Endothelial cell of umbilical vein (primary cell): ENCODE measurements around the gene CRABP1. TPM values are rescaled to one million over a fixed set of nuclear protein-coding genes. Genes with fewer than 3 reads are reported as not detected.

ENCODE experiments used
- BruUV-seq: library from RNA; stranded (reverse); fragments of 400-500 nt; replicated peaks from 2 replicates; lab custom pipeline; 2021; lab: Mats Ljungman, UMichigan
- CTCF ChIA-PET: fragments of 300-600, 350-600 bp; sonication (Branson Sonifier 250); formaldehyde crosslinking; loops from one replicate; lab custom pipeline; 2021; ENCODE audit warnings: antibody characterized with exemption, inconsistent platforms; lab: Charles Lee
- POLR2A ChIA-PET: fragments of 300-600, 350-600 bp; sonication (Branson Sonifier 250); formaldehyde crosslinking; loops from one replicate; lab custom pipeline; 2021; ENCODE audit warnings: antibody characterized with exemption, inconsistent platforms; lab: Charles Lee
- DNase-seq: peaks from one replicate; pipeline ENCODE4 v3.0.0-alpha.2; 2011; ENCODE audit warnings: low read depth, low spot score
- FAIRE-seq: peaks from 2 replicates; lab custom pipeline; 2011; peaks lifted over from hg19 to GRCh38; lab: Jason Lieb, UNC
- H2AFZ ChIP-seq: 2 replicates; pipeline ENCODE4 v1.6.0; 2012; ENCODE audit warnings: low read depth, low read length, control low read depth, inconsistent platforms
- H3K27ac ChIP-seq: 2 replicates; pipeline ENCODE4 v1.5.1; 2011; ENCODE audit warnings: low read depth, mild to moderate bottlenecking, control low read depth, low read length, moderate library complexity; ENCODE audit not compliant: insufficient read depth
- H3K27me3 ChIP-seq, 2 experiments: 2 replicates each; pipeline versions ENCODE4 v1.6.0 to v1.6.1; 2011; ENCODE audit warnings: low read length in 2 of 2, mixed read lengths in 1 of 2; ENCODE audit not compliant: control insufficient read depth in 2 of 2, insufficient read depth in 2 of 2
- H3K36me3 ChIP-seq, 2 experiments: 2 replicates in 1 of 2; 3 replicates in 1 of 2; pipeline ENCODE4 v1.5.1; 2011; ENCODE audit warnings: low read length in 2 of 2, mild to moderate bottlenecking in 1 of 2, moderate library complexity in 1 of 2; ENCODE audit not compliant: control insufficient read depth in 2 of 2, insufficient read depth in 2 of 2; ENCODE audit errors: extremely low read depth in 1 of 2
- H3K4me1 ChIP-seq: 3 replicates; pipeline ENCODE4 v1.5.1; 2011; ENCODE audit warnings: mild to moderate bottlenecking, low read length; ENCODE audit not compliant: control insufficient read depth, insufficient read depth; ENCODE audit errors: extremely low read depth
- H3K4me2 ChIP-seq: 2 replicates; pipeline ENCODE4 v1.6.1; 2011; ENCODE audit warnings: low read length, control low read depth, mixed read lengths; ENCODE audit not compliant: insufficient read depth
- H3K4me3 ChIP-seq, 3 experiments: fragments of 200-600 bp in 1 of 3; sonication (generic), shearing (Covaris generic) in 1 of 3; replicated peaks in 1 of 3; 2 replicates each; pipeline ENCODE4 v1.5.1; 2011 to 2016; ENCODE audit warnings: control low read depth in 3 of 3, low read length in 3 of 3, mild to moderate bottlenecking in 2 of 3, inconsistent platforms in 1 of 3, low read depth in 1 of 3, moderate library complexity in 1 of 3; ENCODE audit not compliant: insufficient read depth in 1 of 3
- H3K79me2 ChIP-seq: 2 replicates; pipeline ENCODE4 v1.6.0; 2012; ENCODE audit warnings: low read length, inconsistent platforms; ENCODE audit not compliant: control insufficient read depth, insufficient read depth
- H3K9ac ChIP-seq: replicated peaks from 2 replicates; pipeline ENCODE3; 2011; ENCODE audit warnings: low read length, control low read depth; ENCODE audit not compliant: insufficient read depth; ENCODE audit errors: extremely low read depth
- H3K9me1 ChIP-seq: replicated peaks from 3 replicates; pipeline ENCODE4 v1.6.0; 2011; ENCODE audit warnings: mild to moderate bottlenecking, low read length; ENCODE audit not compliant: control insufficient read depth, insufficient read depth; ENCODE audit errors: extremely low read depth
- H3K9me3 ChIP-seq: replicated peaks from 2 replicates; pipeline ENCODE4 v1.5.1; 2012; ENCODE audit warnings: low read length, inconsistent platforms; ENCODE audit not compliant: control insufficient read depth, insufficient read depth
- H4K20me1 ChIP-seq: replicated peaks from 2 replicates; pipeline ENCODE3; 2011; ENCODE audit warnings: mild to moderate bottlenecking, low read length; ENCODE audit not compliant: control insufficient read depth, insufficient read depth; ENCODE audit errors: extremely low read depth
- EZH2 ChIP-seq: IDR thresholded peaks from 2 replicates; pipeline ENCODE4 v1.6.1; 2012; ENCODE audit warnings: borderline replicate concordance, low read depth, mild to moderate bottlenecking, moderate library complexity, low read length, inconsistent platforms; ENCODE audit not compliant: severe bottlenecking
- FOS ChIP-seq: IDR thresholded peaks from 2 replicates; pipeline ENCODE4 v1.6.1; 2011; ENCODE audit warnings: mild to moderate bottlenecking, low read length, moderate library complexity, borderline replicate concordance; ENCODE audit not compliant: insufficient read depth
- GATA2 ChIP-seq: IDR thresholded peaks from 2 replicates; pipeline ENCODE4 v1.7.0; 2011; ENCODE audit warnings: low read depth, mild to moderate bottlenecking, moderate library complexity, mixed read lengths, low read length; ENCODE audit not compliant: insufficient read length, insufficient read depth
- JUN ChIP-seq: IDR thresholded peaks from 2 replicates; pipeline ENCODE4 v1.6.1; 2011; ENCODE audit warnings: borderline replicate concordance, low read depth; ENCODE audit not compliant: insufficient read length, insufficient read depth
- MAX ChIP-seq: IDR thresholded peaks from 2 replicates; pipeline ENCODE4 v1.6.1; 2011; ENCODE audit not compliant: insufficient read depth, insufficient read length
- MYC ChIP-seq: IDR thresholded peaks from one replicate; pipeline ENCODE4 v1.6.1; 2011; ENCODE audit warnings: mild to moderate bottlenecking, low read depth, low read length
- POLR2A ChIP-seq: IDR thresholded peaks from 2 replicates; pipeline ENCODE4 v1.6.1; 2012; ENCODE audit warnings: low read depth, mild to moderate bottlenecking, control low read depth, low read length
- POLR2AphosphoS5 ChIP-seq: IDR thresholded peaks from 2 replicates; pipeline ENCODE4 v1.6.1; 2012; ENCODE audit warnings: low read depth, mild to moderate bottlenecking, control low read depth, low read length, moderate library complexity; ENCODE audit not compliant: insufficient read depth
- dilution Hi-C: fragments of 300-500 bp; cut with MboI; formaldehyde crosslinking; loops from one replicate; pipeline ENCODE4 v1.15.0; 2019; ENCODE audit warnings: low sequenced_read_pairs; ENCODE audit not compliant: extremely low pct_ligation_motif_present
- intact Hi-C: fragments of 100-400 bp; cut with micrococcal nuclease; formaldehyde crosslinking; loops from one replicate; pipeline ENCODE4 v1.10.0; 2022
- polyA plus RNA-seq, 4 experiments: library from polyadenylated mRNA; depleted of rRNA in 3 of 4; stranded (reverse) in 3 of 4; unstranded in 1 of 4; fragments of >200 nt; gene quantifications; 2 replicates each; pipeline versions ENCODE4 v1.2.1 to v1.2.3, GENCODE V29; 2011 to 2012; ENCODE audit warnings: missing spikeins in 1 of 4
- total RNA-seq: library from RNA; stranded (reverse); gene quantifications from 2 replicates; pipeline ENCODE4 v1.2.3, GENCODE V29; 2021
- TF ChIP-seq, protein P1 (sequence below), 2 donors: IDR thresholded peaks; 1 replicate in 1 of 2; 2 replicates in 1 of 2; pipeline ENCODE4 v1.5.1; 2011; ENCODE audit warnings: low read length in 2 of 2, mild to moderate bottlenecking in 2 of 2, moderate library complexity in 2 of 2, control low read depth in 1 of 2, inconsistent platforms in 1 of 2, low read depth in 1 of 2; ENCODE audit not compliant: insufficient read depth in 1 of 2; ENCODE audit errors: extremely low read depth in 1 of 2

CRABP1 gene
- total and polyA plus RNA-seq, 2 donors (not counting 3 experiments of a cell fraction or from before 2014, with no cell fraction given) = 0.11 TPM; not detected in 1

DNA sequence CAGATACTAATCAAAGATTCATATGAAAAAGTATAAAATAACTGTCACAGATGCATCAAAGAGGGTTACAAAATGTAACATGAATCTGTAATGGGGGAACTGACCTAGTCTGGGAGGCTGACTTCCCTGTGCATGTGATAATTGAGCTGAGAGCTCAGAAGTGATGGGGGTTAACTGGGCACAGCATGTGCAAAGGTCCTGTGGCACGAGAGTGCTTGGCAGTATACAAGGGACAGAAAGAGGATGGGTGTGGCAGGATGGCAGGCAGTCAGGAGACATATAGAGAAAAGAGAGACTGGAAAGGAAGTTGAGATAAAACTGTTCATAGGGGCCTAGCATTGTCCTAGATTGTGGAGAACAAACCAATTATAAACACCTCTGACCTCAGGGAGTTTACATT is 50.1 kb downstream of the CRABP1 start:
- Histone ChIP-seq H4K20me1 (no peaks in the 10 kb centered on the region), H2AFZ (no peak overlapping the region), H3K27me3 (peaks cover 12 to 20% of the 10 kb centered on the region in 2 experiments), H3K4me3 (no peak overlapping the region), H3K79me2 (no peaks in the 10 kb centered on the region), H3K4me2 (no peak overlapping the region), H3K36me3 (no peaks in the 10 kb centered on the region), H3K9me1 (no peaks in the 10 kb centered on the region), H3K4me1 (no peaks in the 10 kb centered on the region), H3K27ac (no peak overlapping the region), H3K9me3 (no peaks in the 10 kb centered on the region), H3K9ac (no peak overlapping the region)
- intact Hi-C loops (no loop called here), dilution Hi-C loops (no loop called here)
- no peak for TF ChIP-seq POLR2AphosphoS5
- TF ChIP-seq GATA2 = no peak
- no peak for TF ChIP-seq POLR2A
- TF ChIP-seq, protein P1, sequence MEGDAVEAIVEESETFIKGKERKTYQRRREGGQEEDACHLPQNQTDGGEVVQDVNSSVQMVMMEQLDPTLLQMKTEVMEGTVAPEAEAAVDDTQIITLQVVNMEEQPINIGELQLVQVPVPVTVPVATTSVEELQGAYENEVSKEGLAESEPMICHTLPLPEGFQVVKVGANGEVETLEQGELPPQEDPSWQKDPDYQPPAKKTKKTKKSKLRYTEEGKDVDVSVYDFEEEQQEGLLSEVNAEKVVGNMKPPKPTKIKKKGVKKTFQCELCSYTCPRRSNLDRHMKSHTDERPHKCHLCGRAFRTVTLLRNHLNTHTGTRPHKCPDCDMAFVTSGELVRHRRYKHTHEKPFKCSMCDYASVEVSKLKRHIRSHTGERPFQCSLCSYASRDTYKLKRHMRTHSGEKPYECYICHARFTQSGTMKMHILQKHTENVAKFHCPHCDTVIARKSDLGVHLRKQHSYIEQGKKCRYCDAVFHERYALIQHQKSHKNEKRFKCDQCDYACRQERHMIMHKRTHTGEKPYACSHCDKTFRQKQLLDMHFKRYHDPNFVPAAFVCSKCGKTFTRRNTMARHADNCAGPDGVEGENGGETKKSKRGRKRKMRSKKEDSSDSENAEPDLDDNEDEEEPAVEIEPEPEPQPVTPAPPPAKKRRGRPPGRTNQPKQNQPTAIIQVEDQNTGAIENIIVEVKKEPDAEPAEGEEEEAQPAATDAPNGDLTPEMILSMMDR (IDR thresholded peaks at IDR 0.05; ENCODE audit: extremely low read depth in 1 of 2, insufficient read depth in 1 of 2, low read depth in 1 of 2, low read length in 2 of 2) = no peak
- CTCF ChIA-PET = interaction anchor here (1.2 kb wide), 1 partner anchor 32 kb away, joined by 3 read pairs; no protein-coding TSS in a partner anchor
- no peak for DNase-seq
- no peak for FAIRE-seq
- BruUV-seq = no TSS peak
- POLR2A ChIA-PET = no interaction called here

DNA sequence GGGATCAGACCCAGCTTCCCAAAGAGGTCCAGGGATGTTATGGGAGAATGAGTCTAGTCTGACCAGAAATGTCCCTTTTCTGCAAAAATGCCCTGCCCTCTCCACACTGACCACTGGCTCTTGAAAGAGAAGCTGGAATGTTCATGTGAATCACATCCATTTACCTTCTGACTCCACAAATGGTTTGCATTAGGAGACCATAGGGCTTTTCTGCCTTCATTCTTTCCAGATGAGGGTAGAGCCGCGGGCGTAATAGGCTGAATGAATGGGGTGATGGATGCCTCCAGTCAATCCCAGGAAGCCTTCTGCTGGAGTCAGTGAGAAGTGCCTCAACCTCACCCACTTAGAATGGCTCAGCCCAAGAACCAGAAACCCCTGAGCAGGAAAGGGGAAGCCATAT is 50.7 kb downstream of the CRABP1 start:
- Histone ChIP-seq H3K27me3 (peaks cover 14 to 15% of the 10 kb centered on the region in 2 experiments), H3K27ac (no peak overlapping the region)

More for the DNA sequence above, 50.7 kb downstream of the CRABP1 start:
- H3K36me3 ChIP-seq = no peaks in the 10 kb centered on the region
- no peak overlapping the region for H3K4me2 ChIP-seq
- H2AFZ ChIP-seq = no peak overlapping the region
- dilution Hi-C loops (no loop called here), intact Hi-C loops (no loop called here)
- H3K9me3 ChIP-seq = no peaks in the 10 kb centered on the region
- no peak for TF ChIP-seq EZH2
- TF ChIP-seq JUN = no peak
- no peak for TF ChIP-seq POLR2A
- no peak for TF ChIP-seq MAX
- no peak for TF ChIP-seq FOS
- no peak for TF ChIP-seq POLR2AphosphoS5
- TF ChIP-seq MYC = no peak
- TF ChIP-seq, protein P1 (IDR thresholded peaks at IDR 0.05; ENCODE audit: extremely low read depth in 1 of 2, insufficient read depth in 1 of 2, low read depth in 1 of 2, low read length in 2 of 2) = no peak
- TF ChIP-seq GATA2 = no peak
- no peak overlapping the region for H3K9ac ChIP-seq
- ChIA-PET CTCF (interaction anchor here (1.2 kb wide), 1 partner anchor 32 kb away, joined by 3 read pairs; no protein-coding TSS in a partner anchor), POLR2A (no interaction called here)
- no peaks in the 10 kb centered on the region for H3K79me2 ChIP-seq
- BruUV-seq = no TSS peak
- FAIRE-seq (no peak), DNase-seq (no peak)
- H3K9me1 ChIP-seq = no peaks in the 10 kb centered on the region
- no peak overlapping the region for H3K4me3 ChIP-seq
- H4K20me1 ChIP-seq = no peaks in the 10 kb centered on the region
- H3K4me1 ChIP-seq = no peaks in the 10 kb centered on the region
